CD8-positive, alpha-beta memory T cell (primary cell): ENCODE measurements around the gene LMO7. TPM values are rescaled to one million over a fixed set of nuclear protein-coding genes. Genes with fewer than 3 reads are reported as not detected.
A peak's percentile ranks its signal among the peaks of the same experiment; 100 is the strongest.

Experiments used
- CTCF ChIA-PET: fragments of 350-600 bp; sonication (Branson Sonifier 250); formaldehyde crosslinking; loops from one replicate; lab custom pipeline; 2021; ENCODE audit warnings: antibody characterized with exemption; lab: Charles Lee
- POLR2A ChIA-PET: fragments of 350-600 bp; sonication (Branson Sonifier 250); formaldehyde crosslinking; loops from one replicate; lab custom pipeline; 2021; ENCODE audit warnings: antibody characterized with exemption; lab: Charles Lee
- DNase-seq, 5 donors: peaks; one replicate each; pipeline versions ENCODE4 v3.0.0 to v3.0.0-alpha.2; 2020 to 2022; ENCODE audit warnings: mixed read lengths in 1 of 5
- H3K27ac ChIP-seq: one replicate; pipeline ENCODE4 v1.7.0; 2013; ENCODE audit warnings: low read depth, mild to moderate bottlenecking, low read length, moderate library complexity
- H3K27me3 ChIP-seq: 2 replicates; pipeline ENCODE4 v1.7.0; 2013; ENCODE audit warnings: low read length, mild to moderate bottlenecking; ENCODE audit not compliant: insufficient read depth, poor library complexity, severe bottlenecking
- H3K36me3 ChIP-seq: 2 replicates; pipeline ENCODE4 v1.7.0; 2013; ENCODE audit warnings: mild to moderate bottlenecking, low read length, moderate library complexity; ENCODE audit not compliant: insufficient read depth
- H3K4me1 ChIP-seq: 2 replicates; pipeline ENCODE4 v1.7.0; 2013; ENCODE audit warnings: mild to moderate bottlenecking, low read length, moderate library complexity; ENCODE audit not compliant: insufficient read depth
- H3K4me3 ChIP-seq: 2 replicates; pipeline ENCODE4 v1.7.0; 2013; ENCODE audit warnings: mild to moderate bottlenecking, low read length
- H3K9me3 ChIP-seq: 2 replicates; pipeline ENCODE4 v1.7.0; 2013; ENCODE audit warnings: mild to moderate bottlenecking, low read length
- H3K27ac Mint-ChIP-seq, 8 donors: one replicate each; pipeline ENCODE4 v1.8.0; 2020 to 2021; ENCODE audit warnings: mixed read lengths in 8 of 8, mild to moderate bottlenecking in 6 of 8, inconsistent platforms in 3 of 8, moderate library complexity in 3 of 8
- H3K27me3 Mint-ChIP-seq, 2 donors: one replicate each; pipeline ENCODE4 v1.8.0; 2020 to 2021; ENCODE audit warnings: mixed read lengths in 2 of 2, mild to moderate bottlenecking in 1 of 2, moderate library complexity in 1 of 2
- H3K36me3 Mint-ChIP-seq, 3 donors: one replicate each; pipeline ENCODE4 v1.8.0; 2020 to 2021; ENCODE audit warnings: mixed read lengths in 3 of 3, inconsistent platforms in 1 of 3, mild to moderate bottlenecking in 1 of 3
- H3K4me1 Mint-ChIP-seq, 3 donors: one replicate each; pipeline ENCODE4 v1.8.0; 2020 to 2021; ENCODE audit warnings: mixed read lengths in 3 of 3, inconsistent platforms in 1 of 3, mild to moderate bottlenecking in 1 of 3
- H3K4me3 Mint-ChIP-seq, 7 donors: one replicate each; pipeline ENCODE4 v1.8.0; 2020 to 2021; ENCODE audit warnings: mixed read lengths in 7 of 7, mild to moderate bottlenecking in 6 of 7, moderate library complexity in 4 of 7, inconsistent platforms in 2 of 7
- H3K9me3 Mint-ChIP-seq, 5 donors: one replicate each; pipeline ENCODE4 v1.8.0; 2020 to 2022; ENCODE audit warnings: mixed read lengths in 5 of 5, mild to moderate bottlenecking in 3 of 5, moderate library complexity in 2 of 5, inconsistent platforms in 1 of 5
- polyA plus RNA-seq: library from polyadenylated mRNA; unstranded; fragments of 300-500 nt; fragmentation: Illumina TruSeq; gene quantifications from one replicate; pipeline ENCODE4 v1.2.3, GENCODE V29; 2021
- total RNA-seq, 2 experiments: library from RNA; stranded (reverse); gene quantifications; one replicate each; pipeline ENCODE4 v1.2.3, GENCODE V29; 2021

Gene LMO7
- total and polyA plus RNA-seq, 3 experiments from 2014 or later: 4.6 to 4.9 (median 4.7) TPM

DNA sequence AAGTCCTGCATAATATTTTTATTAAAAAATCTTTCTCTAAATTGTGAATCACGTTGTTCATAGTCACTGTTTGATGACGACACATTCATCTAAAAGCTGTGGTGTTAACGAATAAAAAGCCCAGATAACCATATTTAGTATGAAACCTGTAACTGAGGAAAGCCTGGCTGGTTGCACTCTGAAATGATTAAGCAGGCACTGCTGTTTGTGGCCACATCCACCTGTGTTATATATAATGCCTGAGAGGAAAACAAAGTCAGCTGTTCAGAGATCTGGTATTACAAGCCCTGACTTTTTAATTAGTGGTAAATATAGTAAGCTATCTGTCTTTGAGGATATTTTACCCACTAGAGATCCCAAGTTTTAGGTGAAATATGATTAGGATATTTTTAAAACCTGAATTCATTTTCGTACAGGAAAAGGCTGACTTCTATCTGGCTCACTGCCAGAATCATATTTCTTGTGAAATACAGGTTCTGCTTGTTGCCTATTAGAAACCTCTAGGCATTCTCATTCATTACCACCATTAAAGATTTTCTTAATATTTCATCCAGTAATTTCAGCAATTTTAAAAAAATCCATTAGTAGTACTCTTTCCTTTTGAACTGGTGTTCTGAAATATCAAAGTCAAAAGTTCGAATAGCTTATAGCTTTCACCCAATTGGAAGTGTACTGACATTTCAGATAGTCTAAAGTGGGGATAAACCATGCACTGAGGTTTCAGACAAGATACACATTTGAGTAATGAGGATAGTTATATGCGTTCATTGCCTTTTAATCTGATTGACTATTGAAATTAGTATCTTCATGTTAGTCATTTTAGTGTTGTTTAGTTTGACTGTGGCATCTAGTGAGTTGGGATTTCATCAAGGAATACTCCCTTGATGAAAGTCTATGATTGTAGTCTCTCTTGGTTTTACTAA, 79.7 kb downstream of the LMO7 start:
- no peak overlapping the region for H3K27ac ChIP-seq
- peaks cover 5 to 27% (median 6%) of the 10 kb centered on the region in 3 donors for H3K36me3 Mint-ChIP-seq
- DNase-seq: no peak
- POLR2A ChIA-PET: no interaction called here
- H3K27me3 ChIP-seq: no peaks in the 10 kb centered on the region
- peaks cover 0 to 7% (median 0%) of the 10 kb centered on the region in 3 donors for H3K4me1 Mint-ChIP-seq
- no peak overlapping the region for H3K4me3 ChIP-seq
- no peaks in the 10 kb centered on the region for H3K27me3 Mint-ChIP-seq
- H3K9me3 Mint-ChIP-seq: peaks cover 0 to 4% (median 0%) of the 10 kb centered on the region in 5 donors
- H3K9me3 ChIP-seq: no peaks in the 10 kb centered on the region
- H3K27ac Mint-ChIP-seq: no peak overlapping the region
- CTCF ChIA-PET: interaction anchor here (0.7 to 3.1 kb wide), 2 partner anchors 20 to 41 kb away, joined by 3 to 15 read pairs; no protein-coding TSS in a partner anchor
- no peaks in the 10 kb centered on the region for H3K36me3 ChIP-seq
- no peak overlapping the region for H3K4me3 Mint-ChIP-seq
- H3K4me1 ChIP-seq: no peaks in the 10 kb centered on the region

DNA sequence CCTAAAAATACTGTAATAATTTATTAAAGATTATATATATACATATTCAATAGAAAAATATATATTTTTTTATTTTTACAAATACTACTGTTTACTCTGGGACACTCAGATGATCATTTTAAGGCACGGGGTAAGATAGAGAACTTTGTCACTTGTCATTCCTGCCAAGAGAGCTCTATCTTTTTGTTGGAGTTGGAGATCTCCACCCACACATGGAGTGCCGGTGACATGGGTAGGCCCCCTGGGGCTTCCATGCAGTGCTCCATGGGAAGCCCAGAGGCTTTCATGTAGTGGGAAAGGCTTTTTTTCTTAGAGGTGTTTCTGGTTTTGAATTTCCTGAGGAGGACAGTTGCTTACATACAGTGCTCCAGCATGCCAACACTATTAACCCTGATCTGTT, 81.4 kb downstream of the LMO7 start:
- no peaks in the 10 kb centered on the region for H3K9me3 ChIP-seq
- Mint-ChIP-seq H3K36me3 (peaks cover 5 to 26% (median 6%) of the 10 kb centered on the region in 3 donors), H3K27ac (no peak overlapping the region), H3K9me3 (peaks cover 0 to 4% (median 0%) of the 10 kb centered on the region in 5 donors), H3K4me3 (no peak overlapping the region), H3K27me3 (no peaks in the 10 kb centered on the region), H3K4me1 (peaks cover 0 to 7% (median 0%) of the 10 kb centered on the region in 3 donors)
- H3K4me1 ChIP-seq: no peaks in the 10 kb centered on the region
- no peak for DNase-seq
- CTCF ChIA-PET: no interaction called here
- no peak overlapping the region for H3K4me3 ChIP-seq
- H3K27ac ChIP-seq: no peak overlapping the region
- POLR2A ChIA-PET: no interaction called here
- H3K36me3 ChIP-seq: no peaks in the 10 kb centered on the region
- H3K27me3 ChIP-seq: no peaks in the 10 kb centered on the region

DNA sequence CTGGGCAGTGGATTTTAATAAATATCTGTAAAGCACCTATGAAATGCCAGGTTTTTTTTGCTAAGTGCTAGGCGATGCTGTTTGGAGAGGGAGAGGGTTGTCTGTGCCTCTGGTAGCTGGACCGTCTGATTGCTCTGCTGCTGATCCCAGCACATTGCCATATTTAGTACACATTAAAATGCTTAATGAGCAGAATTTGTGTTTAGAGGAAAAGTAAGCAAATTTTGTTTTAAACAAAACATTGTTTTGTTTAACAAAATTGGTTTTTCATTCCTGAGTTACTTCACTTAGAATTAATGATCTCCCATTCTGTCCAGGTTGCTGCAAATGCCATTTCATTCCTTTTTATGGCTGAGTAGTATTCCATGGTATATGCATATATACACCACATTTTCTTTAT, 85.2 kb downstream of the LMO7 start:
- peaks cover 0 to 4% (median 0%) of the 10 kb centered on the region in 5 donors for H3K9me3 Mint-ChIP-seq
- no peak overlapping the region for H3K4me3 ChIP-seq
- DNase-seq: no peak
- H3K27me3 ChIP-seq: no peaks in the 10 kb centered on the region
- H3K9me3 ChIP-seq: no peaks in the 10 kb centered on the region
- H3K36me3 ChIP-seq: no peaks in the 10 kb centered on the region
- H3K27ac Mint-ChIP-seq: no peak overlapping the region
- H3K4me1 Mint-ChIP-seq: peaks cover 0 to 1% (median 0%) of the 10 kb centered on the region in 3 donors
- peaks cover 5 to 21% (median 5%) of the 10 kb centered on the region in 3 donors for H3K36me3 Mint-ChIP-seq
- no peaks in the 10 kb centered on the region for H3K27me3 Mint-ChIP-seq
- H3K27ac ChIP-seq: no peak overlapping the region
- H3K4me3 Mint-ChIP-seq: no peak overlapping the region
- no peaks in the 10 kb centered on the region for H3K4me1 ChIP-seq
- ChIA-PET POLR2A (no interaction called here), CTCF (no interaction called here)

DNA sequence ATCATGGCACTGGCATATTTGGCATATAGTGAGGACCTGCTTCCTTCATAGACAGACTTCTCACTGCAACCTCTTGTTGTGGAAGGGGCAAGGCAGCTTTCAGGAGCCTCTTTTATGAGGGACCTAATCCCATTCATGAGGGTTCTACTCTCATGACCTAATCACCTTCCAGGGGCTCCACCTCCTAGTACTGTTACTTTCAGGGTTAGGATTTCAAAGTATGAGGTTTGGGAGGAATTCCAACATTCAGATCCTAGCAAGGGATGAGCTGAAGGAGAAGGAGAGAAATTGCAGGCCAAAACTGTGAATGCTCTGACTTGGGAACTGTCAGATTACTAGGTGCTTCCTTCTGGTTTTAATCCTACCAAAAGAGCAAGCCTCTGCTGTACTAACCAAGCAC, 87.8 kb downstream of the LMO7 start:
- Histone ChIP-seq H3K4me3 (no peak overlapping the region), H3K9me3 (no peaks in the 10 kb centered on the region), H3K36me3 (no peaks in the 10 kb centered on the region), H3K4me1 (no peaks in the 10 kb centered on the region), H3K27me3 (no peaks in the 10 kb centered on the region), H3K27ac (no peak overlapping the region)
- Mint-ChIP-seq H3K36me3 (peaks cover 3 to 21% (median 4%) of the 10 kb centered on the region in 3 donors), H3K9me3 (peaks cover 0 to 4% (median 0%) of the 10 kb centered on the region in 5 donors), H3K4me1 (peaks cover 0 to 5% (median 4%) of the 10 kb centered on the region in 3 donors), H3K27ac (peak overlapping the region in 1 of 8 donors; percentile 33), H3K4me3 (no peak overlapping the region), H3K27me3 (no peaks in the 10 kb centered on the region)
- DNase-seq: no peak
- POLR2A ChIA-PET: no interaction called here
- CTCF ChIA-PET: interaction anchor here (1.1 kb wide), 1 partner anchor 146 kb away, joined by 3 read pairs; no protein-coding TSS in a partner anchor

DNA sequence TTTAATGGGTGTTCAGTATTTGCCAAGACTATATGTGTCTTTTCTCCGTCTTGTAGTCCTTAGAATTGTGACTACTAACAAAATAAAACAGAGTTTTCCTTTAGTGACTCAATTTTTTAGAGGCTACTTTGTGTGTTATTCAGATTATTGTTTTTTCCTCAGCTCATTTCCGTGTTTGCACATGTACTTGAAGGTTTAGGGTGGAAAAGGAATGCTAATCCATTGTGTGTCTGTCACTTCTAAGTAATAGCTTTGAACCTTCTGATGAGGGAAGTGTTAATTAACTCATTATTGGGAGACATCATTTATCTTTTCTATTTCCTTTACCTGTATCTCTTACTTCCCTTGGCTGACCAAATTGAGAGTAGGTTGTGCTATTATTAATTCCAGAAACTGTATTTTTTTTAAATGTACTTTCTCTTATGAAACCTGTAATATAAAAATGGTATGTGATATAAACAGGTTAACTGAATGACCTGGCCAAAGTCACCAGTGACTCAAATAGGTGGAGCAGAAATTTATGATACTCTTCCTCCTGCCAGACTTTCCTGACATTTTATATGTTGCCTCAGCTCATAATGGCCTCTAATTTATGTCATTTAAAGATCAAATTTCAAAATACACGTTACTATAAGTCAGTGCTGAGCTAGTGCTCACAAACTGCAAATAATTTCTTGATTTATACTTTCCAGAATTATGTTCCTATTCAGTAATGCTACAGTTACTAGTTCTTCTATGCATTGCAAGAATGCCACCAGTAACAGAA, 88.8 kb downstream of the LMO7 start:
- H3K27me3 Mint-ChIP-seq: no peaks in the 10 kb centered on the region
- ChIA-PET CTCF (interaction anchor here (1.3 kb wide), 1 partner anchor 29 kb away, joined by 5 read pairs; no protein-coding TSS in a partner anchor), POLR2A (no interaction called here)
- no peaks in the 10 kb centered on the region for H3K36me3 ChIP-seq
- no peaks in the 10 kb centered on the region for H3K27me3 ChIP-seq
- no peaks in the 10 kb centered on the region for H3K4me1 ChIP-seq
- H3K27ac ChIP-seq: no peak overlapping the region
- no peak overlapping the region for H3K4me3 Mint-ChIP-seq
- peak overlapping the region in 1 of 8 donors; percentile 70 for H3K27ac Mint-ChIP-seq
- H3K9me3 ChIP-seq: no peaks in the 10 kb centered on the region
- H3K36me3 Mint-ChIP-seq: peaks cover 0 to 12% (median 0%) of the 10 kb centered on the region in 3 donors
- H3K4me1 Mint-ChIP-seq: peaks cover 0 to 5% (median 4%) of the 10 kb centered on the region in 3 donors
- H3K4me3 ChIP-seq: no peak overlapping the region
- DNase-seq: no peak
- peaks cover 0 to 2% (median 0%) of the 10 kb centered on the region in 5 donors for H3K9me3 Mint-ChIP-seq

DNA sequence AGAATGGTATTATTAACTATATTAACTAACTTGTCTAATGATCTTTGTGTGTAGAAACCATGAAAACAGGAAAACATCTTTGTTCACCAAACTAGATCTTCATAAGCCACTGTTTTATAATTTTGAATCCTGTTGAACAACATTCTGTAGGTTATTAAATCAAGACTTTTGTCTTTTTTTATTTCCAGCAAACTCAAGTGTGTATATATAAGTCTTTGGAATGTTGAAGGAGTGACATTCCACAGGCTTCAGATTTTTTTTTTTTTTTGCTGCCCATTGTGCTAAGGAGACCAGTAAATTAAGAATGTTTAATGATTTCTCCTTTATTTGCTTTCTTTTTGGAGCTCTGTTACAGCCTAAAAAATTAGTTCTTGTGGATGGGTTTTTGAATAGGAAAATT, 89.6 kb downstream of the LMO7 start:
- peaks cover 0 to 2% (median 0%) of the 10 kb centered on the region in 5 donors for H3K9me3 Mint-ChIP-seq
- no peak for DNase-seq
- peaks cover 0 to 6% (median 0%) of the 10 kb centered on the region in 3 donors for H3K36me3 Mint-ChIP-seq
- H3K27ac ChIP-seq: no peak overlapping the region
- no peaks in the 10 kb centered on the region for H3K27me3 Mint-ChIP-seq
- ChIA-PET POLR2A (no interaction called here), CTCF (interaction anchor here (1.3 kb wide), 1 partner anchor 30 kb away, joined by 5 read pairs; no protein-coding TSS in a partner anchor)
- H3K4me3 ChIP-seq: no peak overlapping the region
- peaks cover 0 to 5% (median 4%) of the 10 kb centered on the region in 3 donors for H3K4me1 Mint-ChIP-seq
- H3K4me1 ChIP-seq: no peaks in the 10 kb centered on the region
- no peaks in the 10 kb centered on the region for H3K27me3 ChIP-seq
- H3K9me3 ChIP-seq: no peaks in the 10 kb centered on the region
- no peaks in the 10 kb centered on the region for H3K36me3 ChIP-seq
- no peak overlapping the region for H3K4me3 Mint-ChIP-seq
- no peak overlapping the region for H3K27ac Mint-ChIP-seq

DNA sequence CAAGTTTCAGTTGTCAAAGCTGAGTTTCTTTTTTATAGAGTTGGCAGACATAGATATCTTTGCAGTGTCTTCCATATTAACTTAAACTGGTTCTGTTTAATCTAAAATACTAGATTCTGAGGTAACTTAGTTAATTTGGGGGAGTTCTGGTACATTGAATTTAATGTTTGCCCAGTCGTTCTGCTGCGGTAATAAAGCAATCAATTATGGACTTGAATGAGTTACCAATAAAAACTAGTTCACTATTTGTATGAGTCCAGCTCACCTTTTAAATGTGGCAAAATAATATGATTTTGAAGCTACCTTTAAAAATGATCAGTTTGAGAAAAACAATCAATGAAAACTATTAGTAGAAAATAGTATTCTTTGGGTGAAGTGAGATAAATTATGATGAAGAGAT, 90.2 kb downstream of the LMO7 start:
- POLR2A ChIA-PET: no interaction called here
- H3K36me3 ChIP-seq: no peaks in the 10 kb centered on the region
- CTCF ChIA-PET: no interaction called here

More for the DNA sequence above, 90.2 kb downstream of the LMO7 start:
- Mint-ChIP-seq H3K4me1 (peaks cover 0 to 5% (median 4%) of the 10 kb centered on the region in 3 donors), H3K27ac (no peak overlapping the region), H3K9me3 (peaks cover 0 to 6% (median 2%) of the 10 kb centered on the region in 5 donors), H3K27me3 (no peaks in the 10 kb centered on the region), H3K4me3 (no peak overlapping the region), H3K36me3 (peaks cover 0 to 8% (median 1%) of the 10 kb centered on the region in 3 donors)
- Histone ChIP-seq H3K27ac (no peak overlapping the region), H3K9me3 (no peaks in the 10 kb centered on the region), H3K4me3 (no peak overlapping the region), H3K27me3 (no peaks in the 10 kb centered on the region), H3K4me1 (no peaks in the 10 kb centered on the region)
- no peak for DNase-seq
